GM18498 (cell line): Measurements from ENCODE around the gene RAB40AL.
"Not testable (repeated sequence)": the region's sequence is repeated elsewhere in the genome, so short reads cannot be mapped to it uniquely, and the experiment has no call there.

Source experiments
- ATAC-seq: cut with Tn5 transposase; IDR thresholded peaks from one replicate; pipeline ENCODE4 v1.9.1; 2021; ENCODE audit warnings: mild to moderate bottlenecking, moderate library complexity; ENCODE audit not compliant: unreplicated experiment

RAB40AL gene, protein sequence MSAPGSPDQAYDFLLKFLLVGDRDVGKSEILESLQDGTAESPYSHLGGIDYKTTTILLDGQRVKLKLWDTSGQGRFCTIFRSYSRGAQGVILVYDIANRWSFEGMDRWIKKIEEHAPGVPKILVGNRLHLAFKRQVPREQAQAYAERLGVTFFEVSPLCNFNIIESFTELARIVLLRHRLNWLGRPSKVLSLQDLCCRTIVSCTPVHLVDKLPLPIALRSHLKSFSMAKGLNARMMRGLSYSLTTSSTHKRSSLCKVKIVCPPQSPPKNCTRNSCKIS

DNA sequence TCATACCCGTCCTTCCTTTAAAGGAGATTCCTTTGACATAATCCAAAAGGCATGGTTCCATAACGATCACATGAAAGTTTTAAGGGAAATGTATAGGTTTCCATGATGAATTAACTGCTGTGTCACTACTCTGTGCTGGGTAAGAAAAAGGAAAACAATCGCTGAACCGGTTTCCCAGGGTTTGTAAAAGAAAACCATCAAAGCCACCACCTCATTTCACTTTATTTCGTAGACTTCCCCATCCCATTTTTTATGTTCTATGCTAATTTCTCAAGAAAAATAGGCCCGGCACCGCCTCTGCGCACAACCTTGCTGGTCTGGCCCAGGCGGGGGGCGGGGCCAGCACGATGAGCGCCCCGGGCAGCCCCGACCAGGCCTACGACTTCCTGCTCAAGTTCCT lies at the start of gene RAB40AL:
RAB40AL (plus strand) TSS at position 301 of the 400 bp plus-strand sequence; CDS start at position 348, 47 bp downstream.
- ATAC-seq = not testable (repeated sequence)

- no peak for ATAC-seq
Observed at GRCh38 chrX:102887687-102888086, 49.4 kb upstream of the RAB40AL start.

GRCh38 chrX:102892103-102892502 lies 45.0 kb upstream of the RAB40AL start:
- no peak for ATAC-seq

DNA sequence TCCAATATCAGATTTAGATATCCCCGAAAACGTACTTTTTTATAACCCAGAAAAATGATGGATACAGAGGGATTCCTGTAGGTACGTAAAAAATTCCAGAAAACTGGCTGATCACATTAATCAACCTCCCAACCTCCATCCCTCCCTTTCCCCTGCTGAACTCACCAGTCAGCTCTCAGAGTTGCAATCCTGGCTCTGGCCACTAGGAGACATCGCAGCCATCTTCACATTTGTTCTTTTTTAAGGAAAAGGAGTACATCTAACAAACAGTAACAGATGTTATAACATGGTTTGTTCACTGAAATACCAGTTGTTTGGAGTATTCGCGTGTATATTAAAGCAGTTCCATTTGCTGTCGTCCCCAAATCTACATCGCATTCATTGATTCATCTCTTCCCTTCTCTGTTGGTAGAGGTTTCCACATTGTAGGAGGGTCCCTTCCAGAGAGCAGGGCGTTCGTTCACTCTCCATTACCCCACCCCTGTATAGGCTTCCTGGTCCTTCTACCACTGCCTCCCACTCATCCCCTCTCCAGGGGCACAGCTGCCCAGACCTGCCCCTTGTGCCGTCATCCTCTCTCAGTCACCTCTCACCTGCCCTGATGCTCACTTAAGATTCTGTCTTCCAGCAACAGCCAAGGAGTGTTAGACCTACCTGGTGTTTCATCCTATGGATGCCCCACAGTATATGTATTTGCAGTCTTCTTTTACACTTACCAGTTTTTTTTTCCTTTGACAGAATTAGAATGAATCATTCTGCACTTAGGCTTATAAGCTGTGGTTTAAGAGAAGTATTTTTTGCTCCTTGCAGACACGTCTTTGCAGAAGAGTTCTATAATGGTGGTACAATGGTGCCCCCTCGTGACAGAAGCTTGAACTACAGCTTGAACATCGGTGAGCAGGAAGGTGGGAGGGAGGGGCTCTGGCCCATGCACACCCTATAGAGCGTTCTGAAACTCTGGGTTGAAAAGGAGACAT lies 36.8 kb upstream of the RAB40AL start:
- peak; percentile 89 for ATAC-seq

- no peak for ATAC-seq
Observed at GRCh38 chrX:102902355-102902754, 34.7 kb upstream of the RAB40AL start.

- ATAC-seq = no peak
Observed at GRCh38 chrX:102930990-102931756, 5.9 kb upstream of the RAB40AL start.

DNA sequence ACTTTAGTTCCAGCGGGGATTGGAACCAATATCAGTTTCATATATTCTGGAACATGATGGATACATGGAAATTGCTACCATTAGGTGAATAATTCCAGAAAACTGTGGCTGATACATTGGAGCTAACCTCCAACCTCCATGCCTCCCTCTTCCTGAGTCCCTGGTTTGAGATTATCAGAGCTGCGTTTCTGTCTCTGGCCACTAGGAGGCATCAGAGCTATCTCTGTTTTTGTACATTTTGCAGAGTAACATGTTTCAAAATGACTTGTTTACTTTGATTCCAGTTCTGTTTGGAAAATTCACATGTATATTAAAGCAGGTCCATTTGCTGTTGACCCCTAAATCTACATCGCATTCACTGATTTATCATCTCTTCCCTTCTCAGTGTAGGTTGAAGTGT lies 2.4 kb upstream of the RAB40AL start:
- peak; percentile 54 for ATAC-seq

DNA sequence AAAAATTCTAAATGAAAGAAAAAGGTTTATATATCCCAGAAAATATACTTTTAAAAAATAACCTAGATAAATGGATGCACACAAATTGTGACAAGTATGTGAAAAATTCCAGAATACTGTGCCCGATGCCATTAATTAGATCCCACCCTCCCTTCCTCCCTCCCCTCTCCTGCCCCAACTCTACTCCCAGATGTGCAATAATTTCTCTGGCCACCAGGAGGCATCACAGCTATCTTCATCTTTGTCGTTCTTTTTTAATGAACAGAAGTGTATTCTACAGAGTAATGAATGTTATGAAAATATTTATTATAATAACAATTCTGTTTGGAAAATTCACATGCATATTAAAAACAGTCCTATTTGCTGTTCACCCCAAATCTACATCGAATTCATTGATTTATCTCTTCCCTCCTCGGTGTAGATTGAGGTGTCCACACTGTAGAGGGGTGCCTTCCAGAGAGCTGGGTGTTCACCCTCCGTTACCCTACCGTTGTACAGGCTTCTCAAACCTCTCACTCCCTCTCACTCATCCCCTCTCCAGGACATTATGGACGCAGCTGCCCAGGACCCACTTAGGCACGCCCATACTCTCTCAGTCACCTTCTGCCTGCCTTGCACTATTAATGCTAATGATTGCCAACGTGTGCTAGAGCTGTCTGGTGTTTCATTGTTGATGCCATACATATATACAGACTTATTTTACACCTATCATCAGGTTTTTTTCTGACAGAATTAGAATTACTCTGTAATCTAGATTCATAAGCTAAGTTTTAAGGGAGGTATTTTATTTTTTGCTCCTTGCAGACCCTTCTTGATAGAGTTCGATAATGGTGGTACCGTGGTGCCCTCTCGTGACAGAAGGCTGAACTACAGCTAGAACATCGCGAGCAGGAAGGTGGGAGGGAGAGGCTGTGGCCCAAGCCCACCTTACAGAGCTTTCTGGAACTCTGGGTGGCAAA lies 14.1 kb downstream of the RAB40AL start:
- peak; percentile 88 for ATAC-seq

DNA sequence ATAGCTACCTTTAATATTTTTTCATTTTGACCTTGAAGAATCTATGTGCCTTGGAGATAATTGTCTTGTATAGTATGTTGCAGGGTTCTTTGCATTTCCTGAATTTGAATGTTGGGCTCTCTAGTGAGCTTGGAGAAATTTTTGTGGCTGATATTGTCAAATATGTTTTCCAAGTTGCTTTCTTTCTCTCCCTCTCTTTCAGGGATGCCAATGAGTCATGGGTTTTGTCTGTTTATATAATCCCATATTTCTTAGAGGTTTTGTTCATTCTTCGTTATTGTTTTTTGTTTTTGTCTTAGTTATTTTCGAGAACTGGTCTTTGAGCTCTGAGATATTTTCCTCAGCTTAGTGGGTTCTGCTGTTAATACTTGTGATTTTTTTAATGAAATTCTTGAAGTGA lies 20.7 kb downstream of the RAB40AL start:
- ATAC-seq = no peak

DNA sequence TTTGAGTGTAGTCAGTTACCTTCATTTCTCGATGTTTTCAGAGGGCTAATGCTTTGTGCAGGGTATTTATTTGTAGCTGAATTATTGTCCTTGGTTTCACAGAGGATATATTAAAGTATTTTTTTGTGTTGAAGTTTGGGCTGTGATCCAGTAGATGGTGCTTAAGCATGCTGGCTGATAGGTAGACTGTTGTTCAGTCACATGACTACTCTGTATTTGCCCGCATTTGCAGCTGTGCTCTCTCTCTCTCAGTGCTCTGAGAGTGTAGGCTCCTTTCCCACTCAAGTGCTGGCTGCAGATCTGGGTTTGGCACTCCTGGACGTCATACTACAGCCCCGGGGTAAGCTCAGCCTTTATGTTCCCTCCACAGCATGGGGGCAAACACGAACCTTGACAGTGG lies 21.7 kb downstream of the RAB40AL start:
- no peak for ATAC-seq

- no peak for ATAC-seq
Observed at GRCh38 chrX:102959471-102959870, 22.4 kb downstream of the RAB40AL start.

DNA sequence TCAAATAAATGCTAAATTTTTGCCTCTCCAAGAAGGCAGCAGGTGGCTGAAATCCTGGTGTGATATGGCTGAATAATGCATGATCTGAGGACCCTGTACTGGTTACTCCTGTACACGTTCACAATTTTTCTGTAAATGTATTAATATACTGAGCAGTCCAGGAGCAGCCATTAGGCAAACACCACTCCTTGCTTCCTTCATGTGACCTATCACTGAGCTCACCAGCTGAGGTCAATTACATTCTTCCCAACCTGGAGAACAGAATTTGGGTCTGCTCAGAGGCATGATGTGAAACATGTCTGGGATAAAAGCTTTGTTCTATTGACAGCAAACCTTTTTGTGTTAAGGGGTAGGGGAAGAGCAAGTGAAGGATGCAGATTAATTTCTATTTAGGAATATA lies 26.9 kb downstream of the RAB40AL start:
- ATAC-seq = no peak

DNA sequence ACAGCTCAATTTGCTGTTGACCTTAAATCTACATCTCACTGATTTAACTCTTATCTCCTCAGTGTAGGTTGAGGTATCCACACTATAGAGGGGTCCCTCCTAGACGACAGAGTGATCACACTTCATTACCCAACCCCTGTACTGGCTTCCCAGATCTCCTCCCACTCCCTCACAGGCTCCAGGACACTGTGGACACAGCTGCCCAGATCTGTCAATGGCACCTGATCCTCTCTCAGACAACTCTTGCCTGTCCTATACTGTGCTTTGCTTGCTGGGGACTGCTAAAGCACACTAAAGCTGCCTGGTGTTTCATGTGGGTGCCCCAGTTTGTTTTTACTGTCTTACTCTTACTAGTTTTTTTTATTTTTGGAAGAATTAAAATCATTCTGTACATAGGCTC lies 27.9 kb downstream of the RAB40AL start:
- no peak for ATAC-seq

DNA sequence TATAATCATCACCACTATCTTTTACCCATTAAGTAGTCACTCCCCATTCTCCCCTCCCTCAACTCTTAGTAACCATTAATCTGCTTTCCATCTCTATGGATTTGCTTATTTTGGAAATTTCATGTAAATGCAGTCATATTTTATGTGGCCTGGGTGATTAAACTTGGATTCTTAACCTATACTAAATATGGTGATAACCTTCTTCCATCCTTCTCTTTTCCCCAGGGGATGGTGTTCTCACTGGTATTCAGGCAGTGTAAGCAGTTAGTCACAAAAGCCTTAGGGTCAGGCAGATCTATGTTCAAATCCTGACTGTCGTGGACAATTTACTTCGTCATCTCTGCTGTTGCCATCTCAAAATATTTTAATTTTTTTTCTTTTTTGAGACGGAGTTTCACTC lies 29.6 kb downstream of the RAB40AL start:
- no peak for ATAC-seq

- no peak for ATAC-seq
Observed at GRCh38 chrX:102968216-102968615, 31.1 kb downstream of the RAB40AL start.

DNA sequence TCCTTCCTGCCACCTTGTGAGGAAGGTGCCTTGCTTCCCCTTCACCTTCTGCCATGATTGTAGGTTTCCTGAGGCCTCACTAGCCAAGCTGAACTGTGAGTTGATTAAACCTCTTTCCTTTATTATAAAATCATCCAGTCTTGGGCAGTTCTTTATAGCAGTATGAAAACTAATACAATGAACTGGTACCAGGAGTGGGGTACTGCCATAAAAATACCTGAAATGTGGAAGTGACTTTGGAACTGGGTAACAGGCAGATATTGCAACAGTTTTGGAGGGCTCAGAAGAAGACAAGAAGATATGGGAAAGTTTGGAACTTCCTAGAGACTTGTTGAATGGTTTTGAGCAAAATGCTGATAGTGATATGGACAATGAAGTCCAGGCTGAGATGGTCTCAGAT lies 34.5 kb downstream of the RAB40AL start:
- not testable (repeated sequence) for ATAC-seq

GRCh38 chrX:102975016-102975415 lies 37.9 kb downstream of the RAB40AL start:
- no peak for ATAC-seq

- ATAC-seq = no peak
Observed at GRCh38 chrX:102976286-102976685, 39.2 kb downstream of the RAB40AL start.

GRCh38 chrX:102976793-102977495 lies 39.9 kb downstream of the RAB40AL start:
- no peak for ATAC-seq
